HG03045 (cell line): Measurements from ENCODE around the gene PPP1R1B.

Experiments
- ATAC-seq: cut with Tn5 transposase; IDR thresholded peaks from one replicate; pipeline ENCODE4 v1.9.1; 2021; ENCODE audit warnings: mild to moderate bottlenecking, moderate library complexity; ENCODE audit not compliant: unreplicated experiment

Gene PPP1R1B

DNA sequence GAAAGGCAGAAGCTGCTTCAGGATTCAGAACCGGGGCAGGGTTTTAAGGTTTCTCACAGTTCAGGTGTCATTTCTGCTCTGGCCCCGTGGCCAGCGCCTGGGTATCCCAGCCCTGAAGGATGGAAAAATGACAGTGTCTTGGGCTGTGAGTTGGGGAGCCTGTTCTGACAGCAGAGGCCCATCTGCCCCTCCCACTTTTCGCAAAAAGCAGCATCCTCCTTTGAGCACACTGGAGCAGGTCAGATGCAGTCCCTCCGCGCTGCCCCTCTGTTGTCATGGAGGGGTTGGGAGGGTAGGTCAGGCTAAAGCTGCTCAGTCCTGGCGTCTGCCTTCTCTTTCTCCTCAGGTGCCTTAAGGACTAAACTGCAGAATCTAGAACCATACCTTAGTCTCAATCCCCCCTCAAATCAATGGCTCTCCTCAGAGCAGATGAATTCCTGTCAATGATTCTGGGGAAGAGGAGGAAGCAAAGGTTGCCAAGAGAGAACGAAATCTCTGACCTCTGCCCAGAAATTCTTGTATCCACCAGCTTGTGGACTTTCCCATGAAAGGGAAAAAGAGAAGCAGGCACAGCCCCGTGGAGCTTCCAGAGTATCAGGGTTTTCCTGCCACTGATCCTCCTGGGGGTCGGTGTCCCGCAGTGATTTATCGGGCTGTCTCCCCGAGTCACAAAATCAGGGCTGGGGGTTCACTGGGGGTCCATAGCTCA is 26.3 kb upstream of the PPP1R1B start:
- ATAC-seq = no peak

DNA sequence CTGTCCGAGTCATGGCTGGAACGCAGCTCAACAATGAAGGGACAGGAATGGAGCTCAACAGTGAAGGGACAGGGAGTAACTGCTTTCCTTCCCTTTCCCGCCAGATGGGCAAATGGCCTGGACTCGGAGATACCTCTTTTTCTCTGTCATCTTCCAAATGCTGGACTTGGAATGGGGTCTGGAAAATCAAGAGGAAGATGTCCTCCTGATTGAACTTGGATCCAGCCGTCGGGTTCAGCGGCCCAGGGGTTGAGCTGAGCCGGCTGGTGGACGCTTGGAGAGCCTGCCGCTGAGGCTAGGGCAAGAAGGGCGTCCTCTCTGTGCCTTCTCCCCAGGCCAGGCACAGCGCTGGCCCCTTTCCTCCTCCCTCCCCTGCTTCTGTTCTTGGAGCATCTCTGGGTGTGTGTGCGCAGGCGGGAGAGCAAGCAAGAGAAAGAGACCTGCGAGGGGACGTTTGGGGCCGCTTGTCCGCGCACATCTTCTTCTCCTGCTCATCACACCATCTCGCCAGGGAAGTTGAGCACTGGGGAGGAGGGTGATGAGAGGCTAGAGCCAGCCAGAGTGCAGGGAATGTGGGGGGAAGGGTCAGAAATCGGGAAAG is 25.7 kb upstream of the PPP1R1B start:
- ATAC-seq = no peak

DNA sequence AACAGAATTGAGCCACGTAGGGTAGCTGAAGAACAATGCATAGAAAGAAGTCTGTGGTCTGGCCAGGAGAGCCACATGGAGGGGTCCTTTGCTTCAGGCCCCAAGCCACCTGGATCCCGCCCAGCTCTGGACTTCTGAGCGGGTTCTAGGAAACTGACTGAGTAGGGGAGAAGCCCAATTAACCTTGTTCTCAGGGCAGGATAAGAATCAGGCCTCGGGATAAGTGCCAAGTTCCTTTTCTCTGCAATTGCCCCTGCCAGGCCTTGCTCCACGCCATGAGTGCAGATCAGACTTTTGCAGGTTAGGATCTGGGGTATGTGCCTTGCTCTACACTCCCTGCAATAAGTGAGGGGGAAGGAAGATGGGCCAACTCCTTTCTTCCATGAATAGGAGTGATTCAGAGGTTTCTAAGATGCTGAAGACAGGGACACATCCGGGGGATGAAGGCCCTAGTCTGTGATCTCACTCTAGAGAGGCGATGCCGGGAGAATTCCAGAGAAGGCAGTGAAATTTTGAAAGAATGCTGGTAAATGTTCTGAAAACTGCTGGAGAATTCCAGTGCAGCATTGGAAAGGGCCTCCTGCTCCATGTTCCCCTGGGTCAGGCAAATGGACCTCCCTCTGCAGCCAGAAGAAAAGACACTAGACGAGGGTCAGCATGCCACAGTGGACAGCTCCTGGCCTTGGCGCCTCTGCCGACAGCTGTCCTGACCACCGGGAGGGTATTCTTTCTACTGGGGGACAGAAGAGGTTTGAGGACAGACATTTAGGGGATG is 24.8 kb upstream of the PPP1R1B start:
- ATAC-seq = no peak

DNA sequence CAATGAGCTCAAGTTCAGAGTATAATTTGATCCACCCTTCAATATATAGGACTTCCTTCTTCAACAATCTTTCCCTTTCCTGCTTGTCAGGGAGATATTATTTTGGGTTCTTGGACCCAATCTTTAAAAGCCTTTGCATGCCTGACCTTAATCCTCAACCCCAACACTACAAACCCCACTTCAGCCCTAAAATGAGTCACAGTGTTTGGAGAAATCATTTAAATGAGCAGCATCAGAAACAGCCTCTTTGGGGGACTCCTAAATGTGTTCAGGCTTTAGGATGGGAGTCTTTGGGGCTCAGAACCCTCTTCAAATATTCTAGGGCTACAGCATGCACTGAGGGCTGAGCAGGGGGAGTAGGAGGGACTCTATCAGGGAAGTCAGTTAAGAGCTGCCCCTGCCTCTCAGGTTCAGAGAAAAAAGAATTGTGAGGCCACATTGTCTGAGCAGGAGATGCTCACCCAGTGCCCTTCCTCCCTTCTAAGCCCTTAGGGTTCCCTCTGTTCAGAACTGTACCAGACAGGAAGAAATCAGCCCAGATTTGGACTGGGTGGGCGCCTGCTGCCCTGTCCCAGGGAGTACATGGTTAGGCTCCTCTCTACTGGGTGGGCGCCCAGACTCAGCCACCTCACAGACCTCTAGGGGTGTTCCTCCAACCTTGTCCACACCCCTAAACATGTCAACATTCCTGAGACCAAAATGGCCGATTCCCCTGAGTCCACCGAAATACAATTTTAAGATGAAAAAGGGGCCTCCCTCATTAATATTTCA is 24.0 kb upstream of the PPP1R1B start:
- no peak for ATAC-seq

DNA sequence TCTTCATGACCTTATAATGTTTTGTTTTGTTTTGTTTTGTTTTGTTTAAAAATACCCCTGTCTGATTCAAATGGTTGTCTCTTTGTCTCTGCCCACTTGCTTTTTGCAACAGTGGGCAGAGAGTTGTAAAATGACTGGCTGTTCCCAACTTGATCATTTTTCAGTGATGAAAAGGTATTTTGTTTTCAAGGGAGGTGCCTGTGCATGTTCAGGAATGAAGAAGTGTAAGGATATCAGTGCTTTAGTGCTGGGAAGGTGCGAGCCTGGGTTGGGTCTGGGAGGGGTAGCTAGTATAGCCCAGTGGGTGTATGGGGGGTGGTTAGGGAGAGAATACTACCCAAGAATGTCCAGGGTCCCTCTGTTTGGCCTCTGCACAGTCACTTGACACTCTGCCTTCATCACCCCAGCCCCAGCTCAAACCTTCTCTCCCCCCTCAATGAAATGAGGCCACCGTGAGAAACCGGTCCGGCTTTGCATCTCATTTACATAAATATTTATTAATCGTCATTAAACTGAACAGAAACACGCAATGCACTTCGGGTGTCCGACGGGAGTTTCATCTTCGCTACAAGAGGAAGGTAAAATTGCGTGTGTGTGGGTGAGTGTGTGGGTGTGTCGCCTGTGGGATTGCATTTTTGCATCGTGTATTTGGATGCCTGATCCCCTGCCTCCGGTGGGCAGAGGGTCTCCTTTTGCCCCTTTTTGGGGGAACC is 23.3 kb upstream of the PPP1R1B start:
- no peak for ATAC-seq

DNA sequence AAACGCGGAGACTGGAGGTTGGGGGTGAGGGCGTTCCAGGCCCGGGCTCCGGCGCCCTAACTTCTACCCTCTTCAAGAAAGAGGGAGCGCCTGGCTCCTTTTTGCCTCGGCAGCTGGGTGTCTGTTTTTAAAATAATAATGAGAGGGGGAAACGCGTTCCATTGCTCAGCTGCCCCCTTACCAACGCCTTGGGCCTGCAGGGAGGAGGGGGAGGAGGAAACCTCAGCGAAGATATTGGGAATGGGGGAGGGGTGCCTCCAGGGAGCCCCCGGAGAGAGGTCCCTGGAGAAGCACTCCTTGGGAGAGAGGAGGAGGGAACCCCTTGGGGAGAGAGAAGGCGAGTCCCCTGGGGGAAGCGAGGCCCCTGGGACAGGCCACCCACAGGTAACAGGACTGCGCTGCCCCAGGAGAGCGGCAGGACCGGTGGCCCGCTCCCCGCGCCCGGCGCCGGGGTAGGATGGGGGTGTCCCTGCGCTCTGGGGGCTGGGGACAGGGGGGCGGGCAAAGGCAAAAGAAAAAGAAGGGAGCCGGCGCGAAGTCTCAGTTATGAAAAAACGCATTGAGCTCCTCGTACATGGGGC is 21.8 kb upstream of the PPP1R1B start:
- no peak for ATAC-seq

DNA sequence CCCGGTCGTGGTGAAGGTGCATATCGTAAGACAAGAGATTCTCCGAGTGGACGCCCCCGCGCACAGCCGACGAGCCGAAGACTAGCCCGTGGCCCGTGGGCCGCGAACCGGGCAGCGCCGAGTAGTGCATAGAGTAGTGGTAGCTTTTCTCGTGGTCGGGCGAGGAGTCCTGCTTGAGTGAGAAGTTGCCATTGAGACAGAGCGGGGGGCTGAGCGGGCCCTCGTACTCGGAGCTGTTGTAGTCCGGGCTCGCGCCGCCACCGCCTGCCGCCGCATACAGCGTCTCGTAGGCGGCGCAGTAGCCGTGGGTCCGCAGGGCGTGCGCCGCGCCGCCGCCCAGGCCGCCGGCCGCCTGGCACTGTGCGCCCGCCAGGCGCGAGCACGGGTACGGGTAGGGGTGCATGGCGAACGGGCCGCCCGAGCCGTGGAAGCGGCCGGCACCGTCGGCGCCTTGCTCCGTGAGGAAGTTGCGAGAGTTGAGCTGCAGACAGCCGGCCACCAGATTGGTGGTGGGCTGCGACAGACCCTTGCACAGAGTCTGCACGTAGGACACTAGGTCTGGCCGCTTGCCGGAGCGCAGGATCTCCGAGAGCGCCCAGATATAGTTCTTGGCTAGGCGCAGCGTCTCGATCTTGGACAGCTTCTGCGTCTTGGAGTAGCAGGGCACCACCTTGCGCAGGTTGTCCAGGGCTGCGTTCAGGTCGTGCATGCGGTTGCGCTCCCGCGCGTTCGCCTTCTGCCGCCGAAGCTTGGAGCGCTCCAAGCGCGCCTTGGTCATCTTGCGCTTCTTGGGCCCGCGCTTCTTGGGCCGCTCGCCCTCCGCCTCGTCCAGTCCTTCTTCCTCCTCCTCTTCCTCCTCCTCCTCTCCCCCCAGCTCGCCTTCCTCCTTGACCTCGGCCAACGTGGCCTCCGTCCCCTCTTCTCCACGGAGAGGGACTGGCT is 21.0 kb upstream of the PPP1R1B start:
- no peak for ATAC-seq

DNA sequence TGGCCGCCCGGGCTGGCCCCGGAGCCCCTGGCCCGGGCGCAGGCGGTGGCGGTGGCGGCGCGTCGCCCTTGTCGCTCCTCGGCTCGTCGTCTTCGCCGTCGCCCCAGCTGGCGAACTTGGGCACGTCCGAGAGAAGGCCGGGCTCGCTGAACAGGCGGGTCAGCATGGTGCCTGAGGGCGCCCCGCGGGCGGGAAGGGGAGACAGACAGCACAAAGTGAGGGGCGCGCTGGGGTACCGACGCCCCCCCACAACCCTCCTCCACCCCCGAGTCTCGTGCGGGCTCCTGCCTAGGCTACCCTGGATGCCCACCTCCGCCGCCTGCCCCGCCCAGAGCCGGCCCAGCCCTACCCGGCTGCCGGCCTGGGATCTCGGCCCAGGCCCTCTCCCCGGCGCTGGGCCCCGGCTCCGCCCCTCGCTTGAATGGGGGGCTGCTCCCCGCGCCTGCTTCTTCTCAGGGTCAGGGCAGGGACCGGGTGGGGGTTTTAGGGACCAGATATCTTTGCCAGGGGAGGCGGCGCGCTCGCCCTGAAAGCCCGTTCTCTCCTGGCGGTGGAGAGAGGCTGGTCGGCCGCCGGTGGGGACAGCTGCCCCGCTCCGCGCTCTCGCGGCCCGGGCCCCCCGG is 20.2 kb upstream of the PPP1R1B start:
- no peak for ATAC-seq

DNA sequence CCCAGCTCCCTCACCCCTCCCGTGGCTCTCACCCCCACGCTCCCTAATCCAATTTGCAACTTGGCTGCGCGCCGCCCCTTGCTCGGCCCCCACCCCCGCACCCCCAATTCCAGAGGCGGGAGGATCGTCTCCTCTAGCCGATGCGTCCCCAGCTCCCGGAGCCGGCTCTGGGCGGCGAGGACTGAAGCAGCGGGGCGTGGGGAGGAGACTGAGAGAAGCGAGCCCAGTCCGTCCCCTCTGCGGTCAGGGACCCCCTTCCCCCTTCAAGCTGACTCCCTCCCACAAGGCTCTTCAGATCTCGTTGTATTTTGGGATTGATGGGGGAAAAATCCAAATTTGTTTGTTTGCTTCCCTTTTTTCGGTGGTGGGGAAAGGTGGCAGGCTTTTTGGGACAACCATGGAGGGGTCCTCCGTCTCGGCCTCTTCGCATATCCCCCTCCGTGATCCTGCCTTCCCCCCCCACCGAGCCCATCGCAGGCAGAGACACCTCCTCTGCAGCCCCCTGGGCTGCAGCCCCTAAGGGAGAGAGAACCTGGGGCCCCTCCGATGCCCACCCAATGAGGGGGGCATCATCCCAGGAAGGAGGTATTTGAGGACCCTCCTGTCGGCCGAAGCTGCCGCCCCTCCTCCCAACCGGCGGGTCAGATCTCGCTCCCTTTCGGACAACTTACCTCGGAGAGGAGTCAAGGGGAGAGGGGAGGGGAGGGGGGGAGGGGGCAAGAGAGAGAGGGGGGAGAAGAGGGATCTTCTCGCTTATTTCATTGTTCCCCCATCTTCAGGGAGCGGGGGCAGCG is 19.5 kb upstream of the PPP1R1B start:
- no peak for ATAC-seq

DNA sequence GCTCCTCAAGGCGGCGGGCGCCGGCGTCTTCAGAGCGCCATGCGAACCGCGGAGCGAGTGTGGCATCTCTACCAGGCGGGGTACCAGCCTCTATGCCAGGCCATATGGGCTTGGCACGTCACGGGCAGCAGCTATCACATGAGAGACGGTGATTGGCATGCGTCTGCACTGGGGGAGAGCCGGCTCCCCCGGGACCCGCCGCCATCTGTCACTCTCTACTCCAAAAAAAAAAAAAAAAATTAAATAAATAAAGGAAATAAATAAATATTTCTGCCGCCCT is 19.0 kb upstream of the PPP1R1B start, which contains the start of gene NEUROD2:
NEUROD2 (minus strand) TSS at position 70 of the 280 bp plus-strand sequence. CDS start 1,321 bp downstream, outside the sequence.
- ATAC-seq = no peak

DNA sequence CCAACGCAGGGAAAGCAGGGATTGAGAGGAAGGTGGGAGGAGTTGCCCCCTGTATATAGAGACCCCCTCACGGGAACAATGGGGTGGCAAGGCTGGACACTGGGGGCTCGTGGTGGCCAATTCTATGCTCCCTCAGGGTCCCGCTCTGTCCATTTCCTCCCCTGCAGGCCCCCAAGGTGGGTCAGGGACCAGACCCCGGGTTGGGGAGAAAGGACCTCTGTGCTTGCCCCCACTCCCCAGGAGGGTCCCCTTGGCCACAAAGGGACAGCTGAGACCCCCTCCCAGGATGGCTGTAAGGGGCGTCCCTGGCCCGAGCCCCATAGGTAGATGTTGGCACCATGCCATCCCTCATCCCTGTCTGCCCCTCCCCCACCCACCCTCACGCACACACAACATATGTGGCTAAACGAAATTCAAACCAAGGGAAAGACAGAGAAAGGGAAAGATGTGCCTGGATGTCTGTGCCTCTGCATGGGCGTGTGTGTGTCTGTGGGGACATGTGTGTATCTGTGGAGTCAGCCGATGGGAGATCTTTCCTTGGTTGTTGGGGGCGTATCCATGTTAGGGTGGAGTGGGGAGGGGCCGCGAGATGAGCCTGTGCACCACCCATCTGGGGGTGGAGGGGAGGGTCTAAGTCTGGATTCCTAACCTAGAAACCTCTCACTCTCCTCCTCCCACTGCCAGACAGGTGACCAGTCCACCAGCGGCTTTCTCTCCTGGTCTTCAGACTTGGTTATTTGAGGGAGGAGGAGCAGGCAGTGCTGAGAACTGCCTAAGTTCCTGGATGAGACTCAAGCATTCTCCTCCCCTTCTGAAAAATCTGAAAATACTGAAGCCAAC is 18.4 kb upstream of the PPP1R1B start:
- ATAC-seq = no peak

DNA sequence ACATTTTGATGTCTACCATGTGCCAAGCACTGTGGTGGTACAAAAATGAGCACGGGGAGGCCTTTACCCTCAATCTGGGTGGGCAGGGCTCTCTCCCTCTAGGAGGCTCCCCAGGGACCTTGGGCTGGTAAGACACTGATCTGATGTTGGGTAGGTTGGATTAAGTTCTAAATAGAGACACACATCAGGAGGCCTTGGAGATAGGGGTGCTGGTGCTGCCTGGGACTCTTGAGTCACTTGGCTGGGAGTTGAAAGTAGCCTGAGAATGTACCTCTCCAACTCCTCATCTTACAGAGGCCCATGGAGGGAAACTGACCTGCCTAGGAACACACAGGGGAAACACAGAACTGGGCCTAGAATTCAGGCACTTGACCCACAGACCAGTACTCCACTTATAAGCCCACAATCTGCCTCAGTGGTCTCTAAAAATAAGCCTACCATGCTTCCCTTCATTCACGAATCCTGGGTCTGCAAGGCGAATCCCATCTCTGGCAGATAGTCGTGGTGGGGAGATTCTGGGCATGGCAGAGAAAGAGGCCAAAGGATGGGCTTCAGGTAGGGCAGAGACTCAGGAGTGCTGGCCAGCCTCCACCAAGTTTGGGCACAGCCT is 17.2 kb upstream of the PPP1R1B start:
- no peak for ATAC-seq

DNA sequence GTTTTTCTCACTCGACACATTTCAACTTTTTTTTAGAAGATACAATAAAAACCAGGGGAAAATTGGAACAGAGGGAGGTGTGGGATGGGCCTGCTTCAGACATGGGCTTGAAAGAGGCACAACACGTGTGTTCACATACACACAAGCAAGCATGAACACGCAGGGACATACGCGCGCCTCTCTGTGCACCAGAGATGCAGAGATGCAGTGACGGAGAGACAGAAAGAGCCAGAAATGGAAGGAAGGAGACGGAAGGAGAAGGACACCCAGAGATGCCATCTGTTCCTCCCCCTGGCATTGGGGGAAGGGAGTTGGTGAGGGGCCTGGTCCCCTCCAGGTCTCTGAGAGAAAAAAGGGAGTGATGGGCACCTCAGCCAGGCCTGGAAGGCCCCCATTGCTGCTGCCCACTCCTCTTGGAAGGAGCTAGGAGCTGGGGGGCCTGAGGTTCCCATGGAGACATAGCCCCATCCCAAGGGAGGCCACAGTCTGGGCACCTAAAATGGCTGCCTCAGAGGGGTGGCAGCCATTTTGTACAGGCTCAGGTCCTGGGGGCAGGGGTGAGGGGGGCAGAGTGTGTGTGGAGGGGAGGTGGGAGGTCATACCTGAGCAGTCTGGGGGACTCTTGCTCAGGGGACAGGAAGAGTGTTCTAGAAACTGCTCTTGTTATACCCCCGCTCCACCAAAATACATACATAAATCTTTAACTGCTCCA is 15.2 kb upstream of the PPP1R1B start:
- ATAC-seq = no peak

DNA sequence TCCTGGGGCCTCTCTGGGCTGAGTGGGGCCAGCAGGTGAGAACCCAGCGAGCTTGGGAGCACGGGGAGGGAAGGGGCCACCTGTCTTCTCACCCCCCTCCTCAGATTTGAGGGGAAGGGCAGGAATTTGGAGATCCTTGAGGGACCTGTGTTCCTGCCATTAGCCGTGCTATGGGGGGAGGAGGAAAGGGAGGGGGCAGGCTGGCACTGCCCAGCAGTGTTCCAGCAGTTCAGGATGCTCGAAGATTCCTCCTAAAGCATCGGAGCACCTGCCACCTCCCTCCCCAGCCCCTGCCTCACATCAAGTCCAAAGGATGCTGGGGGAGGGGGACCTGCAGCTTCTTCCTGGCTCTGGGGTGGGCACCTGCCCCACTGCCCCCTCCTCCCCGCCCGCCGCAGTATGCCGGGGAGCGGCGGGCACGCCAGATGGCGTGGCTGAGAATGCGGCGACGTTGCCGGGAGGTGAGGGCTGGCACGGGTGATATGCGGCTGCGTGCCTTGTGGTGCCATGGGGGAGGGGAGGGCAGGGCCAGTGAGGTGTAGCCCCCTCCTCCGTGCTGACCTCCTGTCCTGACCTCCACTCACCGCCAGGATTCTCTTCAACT is 14.4 kb upstream of the PPP1R1B start:
- ATAC-seq = no peak

DNA sequence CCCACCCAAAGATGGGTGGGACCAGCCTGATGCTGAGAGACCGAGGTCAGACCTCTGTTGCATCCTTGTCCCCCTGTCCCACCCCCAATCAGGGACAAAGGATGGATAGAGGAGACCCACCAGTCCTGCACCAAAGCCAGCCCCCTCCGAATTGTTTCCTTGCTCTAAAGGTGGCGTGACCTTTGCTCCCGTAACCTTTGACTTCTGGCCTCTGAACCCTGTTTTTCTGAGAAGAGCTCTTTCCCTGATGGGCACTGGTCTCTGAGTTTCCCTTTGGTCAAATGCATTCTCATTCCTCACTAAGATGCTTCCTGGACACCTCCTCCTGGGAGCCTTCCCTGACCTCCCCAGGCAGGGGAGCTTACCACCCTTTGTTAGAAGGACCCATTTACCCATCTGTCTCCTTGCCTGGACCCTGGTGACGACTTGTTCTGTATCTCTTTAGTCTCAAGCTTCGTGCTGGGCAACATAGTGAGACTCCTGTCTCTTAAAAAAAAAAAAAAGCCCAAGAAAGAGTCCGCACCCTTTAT is 13.8 kb upstream of the PPP1R1B start:
- no peak for ATAC-seq
